Activated CD8-positive, alpha-beta T cell treated with anti-CD3 and anti-CD28 coated beads for 36 hours (primary cell): ENCODE results near the gene PCDHGC3. TPM values are rescaled to one million over a fixed set of nuclear protein-coding genes. Genes with fewer than 3 reads are reported as not detected.
"Not testable (repeated sequence)": the region's sequence is repeated elsewhere in the genome, so short reads cannot be mapped to it uniquely, and the experiment has no call there.

ENCODE experiments used
- ATAC-seq: fragments of 200-7000 bp; cut with Tn5 transposase; one replicate; pipeline ENCODE4 v1.10.0; 2021; ENCODE audit warnings: mild to moderate bottlenecking, moderate library complexity
- CTCF ChIA-PET: fragments of 350-600 bp; sonication (Branson Sonifier 250); formaldehyde crosslinking; loops from one replicate; lab custom pipeline; 2021; ENCODE audit warnings: antibody characterized with exemption; lab: Charles Lee
- POLR2A ChIA-PET: fragments of 350-600 bp; sonication (Branson Sonifier 250); formaldehyde crosslinking; loops from one replicate; lab custom pipeline; 2021; ENCODE audit warnings: antibody characterized with exemption; lab: Charles Lee
- DNase-seq: peaks from one replicate; pipeline ENCODE4 v3.0.0-alpha.2; 2020
- H3K27ac Mint-ChIP-seq: one replicate; pipeline ENCODE4 v1.8.0; 2021; ENCODE audit warnings: mild to moderate bottlenecking, mixed read lengths
- H3K27me3 Mint-ChIP-seq: one replicate; pipeline ENCODE4 v1.8.0; 2021; ENCODE audit warnings: mixed read lengths
- H3K36me3 Mint-ChIP-seq: one replicate; pipeline ENCODE4 v1.8.0; 2021; ENCODE audit warnings: low read depth, mixed read lengths
- H3K4me1 Mint-ChIP-seq: one replicate; pipeline ENCODE4 v1.8.0; 2021; ENCODE audit warnings: low read depth, mixed read lengths
- H3K4me3 Mint-ChIP-seq: one replicate; pipeline ENCODE4 v1.8.0; 2021; ENCODE audit warnings: mild to moderate bottlenecking, moderate library complexity, mixed read lengths
- H3K9me3 Mint-ChIP-seq: one replicate; pipeline ENCODE4 v1.8.0; 2021; ENCODE audit warnings: mixed read lengths
- intact Hi-C: fragments of 100-400 bp; cut with micrococcal nuclease; formaldehyde crosslinking; loops from one replicate; pipeline ENCODE4 v1.10.0; 2022
- total RNA-seq, 2 experiments: library from RNA; stranded (reverse); gene quantifications; one replicate each; pipeline ENCODE4 v1.2.3, GENCODE V29; 2021
- TF ChIP-seq, protein P1 (sequence below): fragments of 200-600 bp; IDR thresholded peaks from one replicate; pipeline ENCODE4 v1.8.0; 2022; ENCODE audit warnings: antibody characterized with exemption, mild to moderate bottlenecking

PCDHGC3 gene
- not detected for total RNA-seq

DNA sequence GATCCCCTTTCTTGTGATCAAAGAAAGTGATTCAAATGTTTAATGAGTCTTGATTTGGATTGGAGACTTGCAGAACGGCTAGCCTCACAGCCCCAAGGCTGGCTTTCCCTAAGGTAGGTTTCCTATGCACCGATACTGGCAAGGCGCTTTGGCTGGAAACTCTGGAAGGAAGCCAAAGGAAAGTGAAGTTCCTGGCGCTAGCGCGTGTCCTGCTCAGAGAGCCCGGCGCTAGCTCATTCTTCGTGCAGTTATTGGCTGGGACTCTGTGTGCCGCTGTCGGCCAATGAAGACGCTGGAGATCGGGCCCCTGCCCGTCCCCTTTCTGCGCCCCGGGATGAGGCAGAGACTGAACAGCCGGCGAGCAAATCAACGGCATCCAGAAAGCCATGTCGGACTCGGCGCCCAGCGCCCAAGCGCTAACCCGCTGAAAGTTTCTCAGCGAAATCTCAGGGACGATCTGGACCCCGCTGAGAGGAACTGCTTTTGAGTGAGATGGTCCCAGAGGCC lies at the start of gene PCDHGC3:
Gene PCDHGC3 (plus strand): TSS at position 342 of the 507 bp plus-strand sequence. CDS start 151 bp downstream, at position 493.
- peak; percentile 69 for DNase-seq
- POLR2A ChIA-PET: interaction anchor here (0.5 kb wide), 1 partner anchor 829 kb away, joined by 3 read pairs; no protein-coding TSS in a partner anchor
- ATAC-seq: peak; percentile 91
- Mint-ChIP-seq H3K4me3 (peak within 1 kb of the TSS; percentile 77), H3K36me3 (no peaks in the 10 kb centered on the region), H3K27ac (no peak within 1 kb of the TSS), H3K27me3 (peaks cover 52% of the 10 kb centered on the region), H3K4me1 (peaks cover 25% of the 10 kb centered on the region), H3K9me3 (no peaks in the 10 kb centered on the region)
- intact Hi-C loops: no loop called here
- CTCF ChIA-PET: interaction anchor here (0.6 to 4.7 kb wide), 13 partner anchors 10 to 106 kb away, joined by 3 to 28 read pairs (median 6); partner anchors contain the start of genes PCDHGA10, PCDHGA11, PCDHGB3 and PCDHGB5
- TF ChIP-seq, protein P1, sequence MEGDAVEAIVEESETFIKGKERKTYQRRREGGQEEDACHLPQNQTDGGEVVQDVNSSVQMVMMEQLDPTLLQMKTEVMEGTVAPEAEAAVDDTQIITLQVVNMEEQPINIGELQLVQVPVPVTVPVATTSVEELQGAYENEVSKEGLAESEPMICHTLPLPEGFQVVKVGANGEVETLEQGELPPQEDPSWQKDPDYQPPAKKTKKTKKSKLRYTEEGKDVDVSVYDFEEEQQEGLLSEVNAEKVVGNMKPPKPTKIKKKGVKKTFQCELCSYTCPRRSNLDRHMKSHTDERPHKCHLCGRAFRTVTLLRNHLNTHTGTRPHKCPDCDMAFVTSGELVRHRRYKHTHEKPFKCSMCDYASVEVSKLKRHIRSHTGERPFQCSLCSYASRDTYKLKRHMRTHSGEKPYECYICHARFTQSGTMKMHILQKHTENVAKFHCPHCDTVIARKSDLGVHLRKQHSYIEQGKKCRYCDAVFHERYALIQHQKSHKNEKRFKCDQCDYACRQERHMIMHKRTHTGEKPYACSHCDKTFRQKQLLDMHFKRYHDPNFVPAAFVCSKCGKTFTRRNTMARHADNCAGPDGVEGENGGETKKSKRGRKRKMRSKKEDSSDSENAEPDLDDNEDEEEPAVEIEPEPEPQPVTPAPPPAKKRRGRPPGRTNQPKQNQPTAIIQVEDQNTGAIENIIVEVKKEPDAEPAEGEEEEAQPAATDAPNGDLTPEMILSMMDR: peak; percentile 24

DNA sequence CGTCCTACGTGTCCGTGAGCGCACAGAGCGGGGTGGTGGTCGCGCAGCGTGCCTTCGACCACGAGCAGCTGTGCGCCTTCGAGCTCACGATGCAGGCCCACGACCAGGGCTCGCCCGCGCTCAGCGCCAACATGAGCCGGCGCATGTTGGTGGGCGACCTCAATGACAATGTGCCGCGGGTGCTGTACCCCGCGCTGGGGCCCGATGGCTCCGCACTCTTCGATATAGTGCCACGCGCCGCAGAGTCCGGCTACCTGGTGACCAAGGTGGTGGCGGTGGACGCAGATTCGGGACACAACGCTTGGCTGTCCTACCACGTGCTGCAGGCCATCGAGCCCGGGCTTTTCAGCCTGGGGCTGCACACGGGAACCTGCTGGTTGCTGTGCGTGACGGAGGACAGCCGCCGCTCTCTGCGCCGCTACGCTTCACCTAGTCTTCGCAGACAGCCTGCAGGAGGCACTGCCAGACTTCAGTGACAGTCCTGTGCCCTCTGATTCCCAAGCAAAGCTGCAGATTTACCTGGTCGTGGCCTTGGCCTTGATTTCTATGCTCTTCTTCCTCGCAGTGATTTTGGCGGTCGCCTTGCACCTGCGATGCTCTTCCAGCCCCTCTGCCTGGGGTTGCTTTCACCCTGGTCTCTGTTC lies 47.9 kb upstream of the PCDHGC3 start:
- POLR2A ChIA-PET: no interaction called here
- DNase-seq (no peak), ATAC-seq (no peak)
- no peak overlapping the region for H3K4me3 Mint-ChIP-seq
- H3K36me3 Mint-ChIP-seq: peaks cover 23% of the 10 kb centered on the region
- CTCF ChIA-PET: interaction anchor here (1.0 to 1.4 kb wide), 3 partner anchors 9 to 53 kb away, joined by 3 to 4 read pairs (median 3); partner anchors contain the start of gene PCDHGB7
- no peak overlapping the region for H3K27ac Mint-ChIP-seq
- H3K9me3 Mint-ChIP-seq: peaks cover 21% of the 10 kb centered on the region
- TF ChIP-seq, protein P1: no peak
- H3K4me1 Mint-ChIP-seq: peaks cover 5% of the 10 kb centered on the region
- intact Hi-C loops: no loop called here
- peaks cover 67% of the 10 kb centered on the region for H3K27me3 Mint-ChIP-seq

DNA sequence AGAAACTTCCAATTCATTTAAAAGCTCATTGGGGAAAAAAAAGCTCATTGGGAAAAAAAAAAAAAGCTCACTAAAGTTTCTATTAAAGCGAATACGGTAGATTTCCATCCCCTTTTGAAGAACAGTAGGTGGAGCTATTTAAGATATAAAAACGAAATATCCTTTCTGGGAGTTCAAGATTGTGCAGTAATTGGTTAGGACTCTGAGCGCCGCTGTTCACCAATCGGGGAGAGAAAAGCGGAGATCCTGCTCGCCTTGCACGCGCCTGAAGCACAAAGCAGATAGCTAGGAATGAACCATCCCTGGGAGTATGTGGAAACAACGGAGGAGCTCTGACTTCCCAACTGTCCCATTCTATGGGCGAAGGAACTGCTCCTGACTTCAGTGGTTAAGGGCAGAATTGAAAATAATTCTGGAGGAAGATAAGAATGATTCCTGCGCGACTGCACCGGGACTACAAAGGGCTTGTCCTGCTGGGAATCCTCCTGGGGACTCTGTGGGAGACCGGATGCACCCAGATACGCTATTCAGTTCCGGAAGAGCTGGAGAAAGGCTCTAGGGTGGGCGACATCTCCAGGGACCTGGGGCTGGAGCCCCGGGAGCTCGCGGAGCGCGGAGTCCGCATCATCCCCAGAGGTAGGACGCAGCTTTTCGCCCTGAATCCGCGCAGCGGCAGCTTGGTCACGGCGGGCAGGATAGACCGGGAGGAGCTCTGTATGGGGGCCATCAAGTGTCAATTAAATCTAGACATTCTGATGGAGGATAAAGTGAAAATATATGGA lies 45.2 kb upstream of the PCDHGC3 start, which contains the start of gene PCDHGA12:
Gene PCDHGA12 (plus strand): TSS at position 176 of the 782 bp plus-strand sequence. CDS start 253 bp downstream, at position 429.
- H3K4me3 Mint-ChIP-seq: peak within 1 kb of the TSS; percentile 35
- H3K4me1 Mint-ChIP-seq: peaks cover 5% of the 10 kb centered on the region
- H3K27ac Mint-ChIP-seq: no peak within 1 kb of the TSS
- ATAC-seq: peak; percentile 83
- peaks cover 22% of the 10 kb centered on the region for H3K9me3 Mint-ChIP-seq
- ChIA-PET POLR2A (no interaction called here), CTCF (interaction anchor here (0.7 to 4.3 kb wide), 40 partner anchors 10 to 253 kb away, joined by 3 to 40 read pairs (median 5); partner anchors contain the start of genes PCDHGA10, PCDHGA11, PCDHGA5 and PCDHGA8)
- TF ChIP-seq, protein P1: peak; percentile 36
- DNase-seq: peak; percentile 63
- intact Hi-C loops: no loop called here
- peaks cover 21% of the 10 kb centered on the region for H3K36me3 Mint-ChIP-seq
- peaks cover 58% of the 10 kb centered on the region for H3K27me3 Mint-ChIP-seq

DNA sequence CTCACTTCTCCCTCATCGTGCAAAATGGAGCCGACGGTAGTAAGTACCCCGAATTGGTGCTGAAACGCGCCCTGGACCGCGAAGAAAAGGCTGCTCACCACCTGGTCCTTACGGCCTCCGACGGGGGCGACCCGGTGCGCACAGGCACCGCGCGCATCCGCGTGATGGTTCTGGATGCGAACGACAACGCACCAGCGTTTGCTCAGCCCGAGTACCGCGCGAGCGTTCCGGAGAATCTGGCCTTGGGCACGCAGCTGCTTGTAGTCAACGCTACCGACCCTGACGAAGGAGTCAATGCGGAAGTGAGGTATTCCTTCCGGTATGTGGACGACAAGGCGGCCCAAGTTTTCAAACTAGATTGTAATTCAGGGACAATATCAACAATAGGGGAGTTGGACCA lies 44.5 kb upstream of the PCDHGC3 start:
- intact Hi-C loops: no loop called here
- ChIA-PET POLR2A (no interaction called here), CTCF (interaction anchor here (1.4 to 4.3 kb wide), 18 partner anchors 11 to 135 kb away, joined by 3 to 40 read pairs (median 11); partner anchors contain the start of genes PCDHGA10, PCDHGA11, PCDHGA9 and PCDHGB3)
- peaks cover 22% of the 10 kb centered on the region for H3K9me3 Mint-ChIP-seq
- TF ChIP-seq, protein P1: no peak
- peak overlapping the region; percentile 35 for H3K4me3 Mint-ChIP-seq
- H3K4me1 Mint-ChIP-seq: peaks cover 5% of the 10 kb centered on the region
- H3K36me3 Mint-ChIP-seq: peaks cover 21% of the 10 kb centered on the region
- DNase-seq (peak; percentile 22), ATAC-seq (no peak)
- no peak overlapping the region for H3K27ac Mint-ChIP-seq
- peaks cover 51% of the 10 kb centered on the region for H3K27me3 Mint-ChIP-seq

DNA sequence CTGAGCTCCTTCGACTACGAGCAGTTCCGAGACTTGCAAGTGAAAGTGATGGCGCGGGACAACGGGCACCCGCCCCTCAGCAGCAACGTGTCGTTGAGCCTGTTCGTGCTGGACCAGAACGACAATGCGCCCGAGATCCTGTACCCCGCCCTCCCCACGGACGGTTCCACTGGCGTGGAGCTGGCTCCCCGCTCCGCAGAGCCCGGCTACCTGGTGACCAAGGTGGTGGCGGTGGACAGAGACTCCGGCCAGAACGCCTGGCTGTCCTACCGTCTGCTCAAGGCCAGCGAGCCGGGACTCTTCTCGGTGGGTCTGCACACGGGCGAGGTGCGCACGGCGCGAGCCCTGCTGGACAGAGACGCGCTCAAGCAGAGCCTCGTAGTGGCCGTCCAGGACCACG lies 43.5 kb upstream of the PCDHGC3 start:
- Mint-ChIP-seq H3K36me3 (peaks cover 21% of the 10 kb centered on the region), H3K27me3 (peaks cover 41% of the 10 kb centered on the region), H3K9me3 (peaks cover 22% of the 10 kb centered on the region)
- ChIA-PET POLR2A (interaction anchor here (0.6 kb wide), 1 partner anchor 593 kb away, joined by 3 read pairs; no protein-coding TSS in a partner anchor), CTCF (interaction anchor here (1.7 to 4.3 kb wide), 7 partner anchors 12 to 132 kb away, joined by 6 to 40 read pairs (median 24); partner anchors contain the start of genes PCDHGA11, PCDHGB7 and PCDHGC4)
- H3K27ac Mint-ChIP-seq, H3K4me3 Mint-ChIP-seq, H3K4me1 Mint-ChIP-seq, DNase-seq, intact Hi-C loops, ATAC-seq: not testable (repeated sequence)

DNA sequence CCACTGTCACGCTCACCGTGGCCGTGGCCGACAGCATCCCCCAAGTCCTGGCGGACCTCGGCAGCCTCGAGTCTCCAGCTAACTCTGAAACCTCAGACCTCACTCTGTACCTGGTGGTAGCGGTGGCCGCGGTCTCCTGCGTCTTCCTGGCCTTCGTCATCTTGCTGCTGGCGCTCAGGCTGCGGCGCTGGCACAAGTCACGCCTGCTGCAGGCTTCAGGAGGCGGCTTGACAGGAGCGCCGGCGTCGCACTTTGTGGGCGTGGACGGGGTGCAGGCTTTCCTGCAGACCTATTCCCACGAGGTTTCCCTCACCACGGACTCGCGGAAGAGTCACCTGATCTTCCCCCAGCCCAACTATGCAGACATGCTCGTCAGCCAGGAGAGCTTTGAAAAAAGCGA lies 43.0 kb upstream of the PCDHGC3 start:
- H3K27ac Mint-ChIP-seq, DNase-seq, H3K4me3 Mint-ChIP-seq, H3K4me1 Mint-ChIP-seq, intact Hi-C loops, ATAC-seq: not testable (repeated sequence)
- H3K9me3 Mint-ChIP-seq: peaks cover 22% of the 10 kb centered on the region
- POLR2A ChIA-PET: interaction anchor here (0.6 kb wide), 1 partner anchor 593 kb away, joined by 3 read pairs; no protein-coding TSS in a partner anchor
- peaks cover 21% of the 10 kb centered on the region for H3K36me3 Mint-ChIP-seq
- H3K27me3 Mint-ChIP-seq: peaks cover 39% of the 10 kb centered on the region
- CTCF ChIA-PET: interaction anchor here (1.7 to 4.3 kb wide), 2 partner anchors 12 to 91 kb away, joined by 6 to 40 read pairs; partner anchors contain the start of gene PCDHGA11
